ENCODE results near the gene TMEM200B.
"Not testable (repeated sequence)": the region's sequence is repeated elsewhere in the genome, so short reads cannot be mapped to it uniquely, and the experiment has no call there.

The TMEM200B gene

GRCh38 chr1:29123887-29124365 is at the start of gene TMEM200B:
TMEM200B (minus strand) TSS chr1:29123903; CDS start chr1:29121828, 2,075 bp downstream.
- no peak for DNase-seq

GRCh38 chr1:29172415-29172939 is 48.8 kb upstream of the TMEM200B start:
- no peak for DNase-seq

GRCh38 chr1:29171521-29171920 is 47.8 kb upstream of the TMEM200B start:
- no peak for DNase-seq

- DNase-seq = no peak
Observed at GRCh38 chr1:29171089-29171488, 47.4 kb upstream of the TMEM200B start.

GRCh38 chr1:29169976-29170375 is 46.3 kb upstream of the TMEM200B start:
- no peak for DNase-seq

GRCh38 chr1:29167904-29168303 is 44.2 kb upstream of the TMEM200B start:
- DNase-seq = no peak

- no peak for DNase-seq
Observed at GRCh38 chr1:29166291-29166878, 42.7 kb upstream of the TMEM200B start.

- no peak for DNase-seq
Observed at GRCh38 chr1:29164588-29164987, 40.9 kb upstream of the TMEM200B start.

- DNase-seq = no peak
Observed at GRCh38 chr1:29162476-29163138, 38.9 kb upstream of the TMEM200B start.

- DNase-seq = no peak
Observed at GRCh38 chr1:29162025-29162424, 38.3 kb upstream of the TMEM200B start.

- DNase-seq = no peak
Observed at GRCh38 chr1:29159773-29160172, 36.1 kb upstream of the TMEM200B start.

GRCh38 chr1:29157269-29157601 is 33.5 kb upstream of the TMEM200B start:
- DNase-seq = no peak

GRCh38 chr1:29156543-29157268 is 33.0 kb upstream of the TMEM200B start:
- DNase-seq = no peak

- DNase-seq = no peak
Observed at GRCh38 chr1:29152046-29152805, 28.5 kb upstream of the TMEM200B start.

- DNase-seq = not testable (repeated sequence)
Observed at GRCh38 chr1:29150346-29150745, 26.6 kb upstream of the TMEM200B start.

- DNase-seq = no peak
Observed at GRCh38 chr1:29148656-29149491, 25.2 kb upstream of the TMEM200B start.

- no peak for DNase-seq
Observed at GRCh38 chr1:29145739-29146437, 22.2 kb upstream of the TMEM200B start.

GRCh38 chr1:29144178-29144577 is 20.5 kb upstream of the TMEM200B start:
- no peak for DNase-seq

GRCh38 chr1:29142714-29143113 is 19.0 kb upstream of the TMEM200B start:
- no peak for DNase-seq

GRCh38 chr1:29136391-29136915 is 12.8 kb upstream of the TMEM200B start:
- DNase-seq = no peak

GRCh38 chr1:29134695-29135028 is 11.0 kb upstream of the TMEM200B start:
- no peak for DNase-seq

All from retina (tissue), 1 donor.